ENCODE data around the gene ZNF142. TPM values are rescaled to one million over a fixed set of nuclear protein-coding genes. Genes with fewer than 3 reads are reported as not detected.

Gene ZNF142
- total and polyA plus RNA-seq, 2 of the 8 experiments (the other 6 are each of a cell fraction or from before 2014, with no cell fraction given): 9.4 to 32.5 TPM

DNA sequence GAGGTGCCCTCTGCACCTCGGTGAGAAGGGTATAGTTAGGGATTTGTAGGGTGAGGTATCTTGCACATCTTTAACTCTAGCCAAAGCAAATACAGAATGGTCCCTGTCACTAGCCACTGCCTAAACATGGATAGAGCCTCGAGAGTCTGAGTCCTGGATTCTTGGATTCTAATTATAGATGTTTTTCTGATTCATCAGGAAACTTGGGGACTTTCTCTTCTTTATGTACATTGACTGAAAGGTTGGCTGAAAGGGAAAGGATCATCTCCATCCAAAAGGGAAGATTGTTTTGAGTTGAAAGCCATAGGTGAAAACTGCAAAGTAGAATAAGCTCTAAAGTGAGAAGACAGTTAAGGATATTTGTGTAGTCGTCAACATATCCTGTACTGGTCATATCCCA is 20.6 kb upstream of the ZNF142 start:
- no peak for TF ChIP-seq EP300 (IDR thresholded peaks at IDR 0.05; ENCODE audit: borderline replicate concordance in 1 of 2, low read depth in 2 of 2, low read length in 2 of 2)
- TF ChIP-seq KDM4A (IDR thresholded peaks at IDR 0.05; ENCODE audit: low read depth, low read length, severe bottlenecking): no peak
- Histone ChIP-seq H4K5ac (ENCODE audit: insufficient read length, low read depth, low read length) (no peak overlapping the region), H3K23ac (ENCODE audit: insufficient read length) (no peak overlapping the region), H3K56ac (replicated peaks; ENCODE audit: insufficient read length, low read depth, low read length) (no peak overlapping the region), H3K4me1 (replicated peaks in 1 of 4; ENCODE audit: control insufficient read depth in 3 of 4, insufficient read depth in 4 of 4, low read length in 3 of 4) (no peaks in the 10 kb centered on the region), H3K14ac (ENCODE audit: insufficient read length) (no peak overlapping the region), H3K27ac (ENCODE audit: low read depth, low read length) (no peak overlapping the region), H3K9ac (replicated peaks in 1 of 4; ENCODE audit: extremely low read depth in 1 of 4, low read depth in 3 of 4, low read length in 3 of 4) (no peak overlapping the region), H4K20me1 (replicated peaks in 1 of 2; ENCODE audit: control insufficient read depth in 1 of 2, insufficient read depth in 2 of 2, low read length in 2 of 2) (peaks cover 0 to 3% of the 10 kb centered on the region in 2 experiments), H2BK5ac (ENCODE audit: low read depth, low read length) (no peak overlapping the region), H3K9me3 (ENCODE audit: insufficient read depth in 2 of 2, low read depth in 1 of 2, low read length in 1 of 2) (no peaks in the 10 kb centered on the region), H3K23me2 (ENCODE audit: low read depth, low read length) (no peaks in the 10 kb centered on the region), H3K4ac (replicated peaks; ENCODE audit: insufficient read length, low read depth, low read length) (no peak overlapping the region), H2BK15ac (ENCODE audit: low read length) (no peak overlapping the region), H3K27me3 (replicated peaks in 1 of 4; ENCODE audit: control insufficient read depth in 3 of 4, extremely low read depth in 1 of 4, insufficient read depth in 3 of 4, low read length in 3 of 4) (no peaks in the 10 kb centered on the region), H2AK5ac (ENCODE audit: low read depth, low read length) (no peak overlapping the region), H2BK120ac (replicated peaks; ENCODE audit: low read depth, low read length) (no peak overlapping the region), H3K36me3 (ENCODE audit: control insufficient read depth in 2 of 4, insufficient read depth in 4 of 4, low read length in 3 of 4) (peaks cover 2 to 19% (median 12%) of the 10 kb centered on the region in 4 experiments; a peak in 6 of 8 replicates), H2BK12ac (ENCODE audit: low read depth, low read length) (no peak overlapping the region), H3K79me2 (ENCODE audit: control insufficient read depth in 1 of 2, insufficient read depth in 2 of 2, low read length in 2 of 2) (no peaks in the 10 kb centered on the region), H4K91ac (replicated peaks; ENCODE audit: insufficient read length, low read length) (no peak overlapping the region), H2BK20ac (ENCODE audit: low read length) (no peak overlapping the region), H3K4me2 (ENCODE audit: insufficient read depth in 1 of 2, low read depth in 2 of 2, low read length in 2 of 2) (no peak overlapping the region), H3K79me1 (ENCODE audit: low read depth, low read length) (no peaks in the 10 kb centered on the region), H3K18ac (ENCODE audit: extremely low read depth, low read length) (no peak overlapping the region), H2AFZ (ENCODE audit: low read length) (no peak overlapping the region), H3K4me3 (ENCODE audit: extremely low read depth in 1 of 4, insufficient read depth in 2 of 4, low read depth in 3 of 4, low read length in 4 of 4) (no peak overlapping the region), H4K8ac (ENCODE audit: extremely low read depth, insufficient read depth, low read length) (no peak overlapping the region)
- ChIA-PET POLR2A (ENCODE audit: partially characterized antibody) (interaction anchor here (2.5 kb wide), 1 partner anchor 8 kb away, joined by 7 read pairs; the partner anchor contains the start of genes RNF25 and STK36), CTCF (ENCODE audit: partially characterized antibody) (no interaction called here)
- FAIRE-seq (no peak), DNase-seq (ENCODE audit: low read depth in 1 of 2, low spot score in 2 of 2) (no peak)
- 95% methylated on average over 3 of the region's 3 CpGs; no CpG with 5 or more reads in 1 of the 2 experiments for WGBS, 2 experiments (ENCODE audit: extremely low coverage in 1 of 2, insufficient coverage in 1 of 2, insufficient read length in 1 of 2, insufficient replicate concordance in 2 of 2, low coverage in 1 of 2, low lambda C conversion rate in 2 of 2, missing lambda C conversion rate in 1 of 2)

Measured in H1 (cell line).